Stimulated activated CD4-positive, alpha-beta T cell treated with anti-CD3 and anti-CD28 coated beads, Interleukin-2, amount 100 ng/mL, for 4 hours (primary cell): Measurements from ENCODE around the gene TMEM98.
A peak's percentile ranks its signal among the peaks of the same experiment; 100 is the strongest.
"Not testable (repeated sequence)": the region's sequence is repeated elsewhere in the genome, so short reads cannot be mapped to it uniquely, and the experiment has no call there.

Experiments used
- DNase-seq: peaks from one replicate; pipeline ENCODE4 v3.0.0-alpha.2; 2020; ENCODE audit warnings: low read depth

TMEM98 gene

GRCh38 chr17:32915245-32915644 lies 12.7 kb upstream of the TMEM98 start:
- no peak for DNase-seq

- no peak for DNase-seq
Measured at GRCh38 chr17:32916134-32916533, 11.8 kb upstream of the TMEM98 start.

- no peak for DNase-seq
Measured at GRCh38 chr17:32917081-32917480, 10.9 kb upstream of the TMEM98 start.

GRCh38 chr17:32917842-32918241 lies 10.1 kb upstream of the TMEM98 start:
- no peak for DNase-seq

- DNase-seq: not testable (repeated sequence)
Measured at GRCh38 chr17:32919876-32920275, 8.1 kb upstream of the TMEM98 start.

GRCh38 chr17:32920293-32920692 lies 7.7 kb upstream of the TMEM98 start:
- no peak for DNase-seq

GRCh38 chr17:32921017-32921416 lies 6.9 kb upstream of the TMEM98 start:
- no peak for DNase-seq

- not testable (repeated sequence) for DNase-seq
Measured at GRCh38 chr17:32923905-32924304, 4.0 kb upstream of the TMEM98 start.

- DNase-seq: no peak
Measured at GRCh38 chr17:32926183-32926582, 1.8 kb upstream of the TMEM98 start.

GRCh38 chr17:32926789-32927188 lies 1.2 kb upstream of the TMEM98 start:
- DNase-seq: not testable (repeated sequence)

- no peak for DNase-seq
Measured at GRCh38 chr17:32927201-32927723, 691 bp upstream of the TMEM98 start.

GRCh38 chr17:32928586-32929535 lies 908 bp downstream of the TMEM98 start:
- DNase-seq: no peak

GRCh38 chr17:32929588-32929987 lies 1.6 kb downstream of the TMEM98 start:
- no peak for DNase-seq

GRCh38 chr17:32930512-32930911 lies 2.6 kb downstream of the TMEM98 start:
- no peak for DNase-seq

GRCh38 chr17:32931686-32932085 lies 3.7 kb downstream of the TMEM98 start:
- no peak for DNase-seq

- no peak for DNase-seq
Measured at GRCh38 chr17:32933881-32934280, 5.9 kb downstream of the TMEM98 start.

- DNase-seq: no peak
Measured at GRCh38 chr17:32935726-32936125, 7.8 kb downstream of the TMEM98 start.

GRCh38 chr17:32936186-32936893 lies 8.4 kb downstream of the TMEM98 start:
- DNase-seq: no peak

- peak; percentile 47 for DNase-seq
Measured at GRCh38 chr17:32936894-32937500, 9.0 kb downstream of the TMEM98 start.

- no peak for DNase-seq
Measured at GRCh38 chr17:32940706-32941390, 12.9 kb downstream of the TMEM98 start.

GRCh38 chr17:32941419-32942032 lies 13.6 kb downstream of the TMEM98 start:
- no peak for DNase-seq
